Glutamatergic neuron (in vitro differentiated cells): Measurements from ENCODE around the gene CCDC18. TPM values are rescaled to one million over a fixed set of nuclear protein-coding genes. Genes with fewer than 3 reads are reported as not detected.

Source experiments
- DNase-seq: peaks from one replicate; pipeline ENCODE4 v3.0.0; 2022
- H3K27ac Mint-ChIP-seq: one replicate; pipeline ENCODE4 v1.8.0; 2020; ENCODE audit warnings: mild to moderate bottlenecking, mixed read lengths, inconsistent platforms; ENCODE audit not compliant: unreplicated experiment
- H3K27me3 Mint-ChIP-seq: one replicate; pipeline ENCODE4 v1.8.0; 2020; ENCODE audit warnings: mild to moderate bottlenecking, moderate library complexity, mixed read lengths, inconsistent platforms; ENCODE audit not compliant: unreplicated experiment
- H3K36me3 Mint-ChIP-seq: one replicate; pipeline ENCODE4 v1.8.0; 2020; ENCODE audit warnings: mild to moderate bottlenecking, mixed read lengths, inconsistent platforms; ENCODE audit not compliant: unreplicated experiment
- H3K4me1 Mint-ChIP-seq: one replicate; pipeline ENCODE4 v1.8.0; 2020; ENCODE audit warnings: mild to moderate bottlenecking, low read depth, mixed read lengths, inconsistent platforms; ENCODE audit not compliant: unreplicated experiment
- H3K4me3 Mint-ChIP-seq: one replicate; pipeline ENCODE4 v1.8.0; 2020; ENCODE audit warnings: mild to moderate bottlenecking, mixed read lengths, inconsistent platforms; ENCODE audit not compliant: unreplicated experiment
- H3K9me3 Mint-ChIP-seq: one replicate; pipeline ENCODE4 v1.8.0; 2020; ENCODE audit warnings: mild to moderate bottlenecking, moderate library complexity, mixed read lengths, inconsistent platforms; ENCODE audit not compliant: unreplicated experiment
- CTCF ChIP-seq: fragments of 200-600 bp; sonication (generic); IDR thresholded peaks from one replicate; pipeline ENCODE4 v1.5.0; 2021; ENCODE audit not compliant: partially characterized antibody, unreplicated experiment
- total RNA-seq: library from RNA; stranded (reverse); fragmentation: NEBNext Ultra II Directional; extraction: Animal tissue kit (Norgen Biotek cat#: 25700); gene quantifications from one replicate; pipeline ENCODE4 v1.2.1, GENCODE V29; 2021; ENCODE audit not compliant: unreplicated experiment

Gene CCDC18
- total RNA-seq, 1 donor from 2014 or later: 9.9 TPM

- Mint-ChIP-seq H3K36me3 (no peaks in the 10 kb centered on the region), H3K4me1 (no peaks in the 10 kb centered on the region), H3K27me3 (peaks cover 1% of the 10 kb centered on the region), H3K27ac (no peak overlapping the region), H3K4me3 (no peak overlapping the region), H3K9me3 (no peaks in the 10 kb centered on the region)
- TF ChIP-seq CTCF: no peak
- DNase-seq: no peak
Measured at GRCh38 chr1:93140106-93140505, 40.4 kb upstream of the CCDC18 start.

GRCh38 chr1:93142161-93142560 is 38.4 kb upstream of the CCDC18 start:
- peaks cover 1% of the 10 kb centered on the region for H3K27me3 Mint-ChIP-seq
- no peak overlapping the region for H3K4me3 Mint-ChIP-seq
- H3K27ac Mint-ChIP-seq: no peak overlapping the region
- H3K4me1 Mint-ChIP-seq: no peaks in the 10 kb centered on the region
- H3K36me3 Mint-ChIP-seq: no peaks in the 10 kb centered on the region
- DNase-seq: no peak
- H3K9me3 Mint-ChIP-seq: peaks cover 3% of the 10 kb centered on the region
- no peak for TF ChIP-seq CTCF

- Mint-ChIP-seq H3K27ac (peak overlapping the region; percentile 31), H3K4me1 (no peaks in the 10 kb centered on the region), H3K4me3 (no peak overlapping the region), H3K27me3 (peaks cover 1% of the 10 kb centered on the region), H3K36me3 (no peaks in the 10 kb centered on the region), H3K9me3 (peaks cover 3% of the 10 kb centered on the region)
- no peak for TF ChIP-seq CTCF
- DNase-seq: no peak
Measured at GRCh38 chr1:93143136-93143535, 37.4 kb upstream of the CCDC18 start.

GRCh38 chr1:93143769-93144168 is 36.8 kb upstream of the CCDC18 start:
- Mint-ChIP-seq H3K9me3 (peaks cover 3% of the 10 kb centered on the region), H3K27ac (no peak overlapping the region), H3K36me3 (no peaks in the 10 kb centered on the region), H3K4me3 (no peak overlapping the region), H3K4me1 (no peaks in the 10 kb centered on the region), H3K27me3 (no peaks in the 10 kb centered on the region)
- no peak for TF ChIP-seq CTCF
- DNase-seq: no peak

- no peaks in the 10 kb centered on the region for H3K36me3 Mint-ChIP-seq
- DNase-seq: no peak
- peaks cover 3% of the 10 kb centered on the region for H3K9me3 Mint-ChIP-seq
- no peaks in the 10 kb centered on the region for H3K4me1 Mint-ChIP-seq
- H3K27me3 Mint-ChIP-seq: no peaks in the 10 kb centered on the region
- H3K27ac Mint-ChIP-seq: no peak overlapping the region
- TF ChIP-seq CTCF: no peak
- H3K4me3 Mint-ChIP-seq: no peak overlapping the region
Measured at GRCh38 chr1:93148001-93148400, 32.5 kb upstream of the CCDC18 start.
